HepG2 (cell line): ENCODE results near the gene CMKLR1.

Experiments used
- GATA4 ChIP-seq: sonication (generic); IDR thresholded peaks from 2 replicates; pipeline ENCODE4 v1.6.1; 2016; ENCODE audit warnings: antibody characterized with exemption, low read depth, borderline replicate concordance
- MYNN ChIP-seq: sonication (generic); formaldehyde crosslinking; IDR thresholded peaks from 2 replicates; pipeline ENCODE4 v1.4.0; 2020; ENCODE audit warnings: mild to moderate bottlenecking, low read depth, missing genetic modification reagents
- TRAFD1 ChIP-seq: sonication (generic); formaldehyde crosslinking; IDR thresholded peaks from 2 replicates; pipeline ENCODE4 v1.5.1; 2020; ENCODE audit warnings: missing genetic modification reagents, mild to moderate bottlenecking, borderline replicate concordance

- TF ChIP-seq MYNN (CRISPR knock-in tag) (no peak), GATA4 (no peak), TRAFD1 (no peak)
Observed at GRCh38 chr12:108328420-108328819, 10.7 kb downstream of the CMKLR1 start.
